GM18868 (cell line): ENCODE results near the gene EMC9.

Source experiments
- ATAC-seq: cut with Tn5 transposase; IDR thresholded peaks from one replicate; pipeline ENCODE4 v1.9.1; 2021; ENCODE audit warnings: mild to moderate bottlenecking, moderate library complexity; ENCODE audit not compliant: unreplicated experiment

Gene EMC9

DNA sequence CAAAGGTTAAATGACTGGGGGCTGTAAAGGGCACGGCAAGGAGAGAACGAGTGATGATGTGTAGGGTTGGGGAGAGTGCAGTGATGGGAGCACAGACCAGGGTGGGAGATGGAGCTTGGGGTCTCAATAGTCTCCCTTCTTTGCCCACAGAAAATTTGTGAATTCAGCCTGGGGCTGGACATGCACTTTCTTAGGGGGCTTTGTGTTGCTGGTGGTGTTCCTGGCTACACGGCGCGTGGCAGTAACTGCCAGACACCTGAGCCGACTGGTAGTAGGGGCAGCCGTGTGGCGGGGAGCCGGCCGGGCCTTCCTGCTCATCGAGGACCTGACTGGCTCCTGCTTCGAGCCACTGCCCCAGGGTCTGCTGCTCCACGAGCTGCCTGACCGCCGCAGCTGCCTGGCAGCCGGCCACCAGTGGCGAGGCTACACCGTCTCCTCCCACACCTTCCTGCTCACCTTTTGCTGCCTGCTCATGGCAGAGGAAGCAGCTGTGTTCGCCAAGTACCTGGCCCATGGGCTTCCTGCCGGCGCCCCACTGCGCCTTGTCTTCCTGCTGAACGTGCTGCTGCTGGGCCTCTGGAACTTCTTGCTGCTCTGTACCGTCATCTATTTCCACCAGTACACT lies 9.2 kb downstream of the EMC9 start:
- ATAC-seq = no peak

DNA sequence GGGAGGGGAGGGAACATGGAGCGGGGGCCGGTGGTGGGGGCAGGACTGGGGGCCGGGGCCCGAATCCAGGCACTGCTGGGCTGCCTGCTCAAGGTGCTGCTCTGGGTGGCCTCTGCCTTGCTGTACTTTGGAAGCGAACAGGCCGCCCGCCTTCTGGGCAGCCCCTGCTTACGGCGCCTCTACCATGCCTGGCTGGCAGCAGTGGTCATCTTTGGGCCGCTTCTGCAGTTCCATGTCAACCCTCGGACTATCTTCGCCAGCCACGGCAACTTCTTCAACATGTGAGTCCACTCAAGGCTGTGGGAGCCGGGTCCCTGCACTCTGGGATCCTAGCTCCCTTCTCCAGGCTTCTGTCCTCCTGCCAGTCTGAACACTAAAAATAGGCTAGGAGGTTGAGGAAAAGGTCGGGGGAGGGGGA lies 9.8 kb downstream of the EMC9 start:
- no peak for ATAC-seq

DNA sequence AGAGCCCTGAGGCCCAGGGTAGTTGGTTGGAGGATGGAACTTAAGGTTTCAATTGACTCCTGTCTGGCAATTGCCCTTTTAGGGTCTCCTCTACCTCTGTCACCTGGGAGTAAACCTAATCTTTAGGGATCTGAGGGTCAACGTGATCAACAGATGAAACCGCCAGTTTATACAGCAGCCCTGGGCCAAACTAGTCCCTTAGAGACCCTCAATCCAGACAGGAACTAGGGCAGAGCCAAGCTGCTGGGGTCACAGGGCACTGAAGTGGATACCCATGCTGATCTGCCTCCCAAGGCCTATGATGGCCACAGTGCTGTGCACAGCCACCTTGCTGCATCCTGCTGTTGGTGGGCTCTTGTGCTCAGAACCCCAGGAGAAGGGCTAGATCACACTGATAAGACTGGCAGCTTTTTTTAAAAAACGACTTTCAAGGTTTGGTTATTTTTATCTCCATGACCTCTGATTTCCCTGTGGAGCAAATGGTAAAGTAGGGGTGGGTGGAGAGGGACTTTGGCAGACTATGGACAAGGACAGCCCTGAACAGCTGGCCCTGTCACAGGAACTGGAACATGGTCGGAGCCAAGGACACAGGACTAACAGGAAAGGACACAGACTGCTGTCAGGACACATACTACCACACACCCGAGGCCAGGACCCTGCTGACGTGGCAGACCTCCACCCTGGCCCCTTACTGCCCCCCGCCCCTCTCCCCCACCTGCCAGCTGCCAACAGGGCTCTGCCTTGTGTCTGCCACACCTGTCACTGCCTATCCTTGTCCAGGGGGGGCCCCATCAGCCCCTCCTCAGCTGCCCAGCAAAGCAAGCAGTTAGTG lies 10.5 kb downstream of the EMC9 start:
- no peak for ATAC-seq

DNA sequence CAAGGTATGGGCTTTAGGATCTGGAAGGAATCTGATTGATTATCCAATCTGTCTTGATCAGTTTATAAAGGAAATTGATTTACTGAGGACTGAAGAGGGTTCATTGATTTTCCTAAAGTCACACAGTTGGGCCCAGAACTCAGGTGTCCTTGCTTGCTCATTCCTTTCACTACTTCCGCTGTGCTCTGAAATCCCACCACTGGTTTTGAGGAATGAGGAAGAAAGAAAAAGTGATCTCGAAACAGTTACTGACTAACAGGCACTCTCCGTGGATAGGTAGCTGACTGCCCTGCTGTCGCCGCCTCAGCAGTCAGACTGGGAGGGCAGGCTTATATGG lies 11.0 kb downstream of the EMC9 start, which contains the start of gene FITM1:
FITM1 (plus strand) TSS at position 280 of the 337 bp plus-strand sequence. CDS start 905 bp downstream, outside the sequence.
- no peak for ATAC-seq

DNA sequence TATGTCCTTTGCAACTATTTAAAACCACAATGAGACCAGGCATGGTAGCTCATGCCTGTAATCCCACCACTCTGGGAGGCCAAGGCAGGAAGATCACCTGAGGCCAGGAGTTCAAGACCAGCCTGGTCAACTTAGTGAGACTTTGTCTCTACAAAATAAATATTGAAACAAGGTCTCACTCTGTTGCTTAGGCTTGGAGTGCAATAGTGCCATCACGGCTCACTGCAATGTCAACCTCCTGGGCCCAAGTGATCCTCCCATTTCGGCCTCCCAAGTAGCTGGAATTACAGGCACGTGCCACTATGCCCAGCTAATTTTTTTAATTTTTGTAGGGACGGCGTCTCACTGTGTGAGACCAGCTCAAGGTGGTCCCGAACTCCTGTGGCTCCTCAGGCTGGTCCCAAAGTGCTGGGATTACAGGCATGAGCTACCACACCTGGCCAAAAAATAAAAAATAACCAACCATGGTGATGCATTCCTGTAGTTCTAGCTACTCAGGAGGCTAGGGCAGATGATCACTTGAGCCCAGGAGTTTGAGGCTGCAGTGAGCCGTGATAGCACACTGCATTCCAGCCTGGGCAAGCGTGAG lies 11.9 kb downstream of the EMC9 start:
- no peak for ATAC-seq

DNA sequence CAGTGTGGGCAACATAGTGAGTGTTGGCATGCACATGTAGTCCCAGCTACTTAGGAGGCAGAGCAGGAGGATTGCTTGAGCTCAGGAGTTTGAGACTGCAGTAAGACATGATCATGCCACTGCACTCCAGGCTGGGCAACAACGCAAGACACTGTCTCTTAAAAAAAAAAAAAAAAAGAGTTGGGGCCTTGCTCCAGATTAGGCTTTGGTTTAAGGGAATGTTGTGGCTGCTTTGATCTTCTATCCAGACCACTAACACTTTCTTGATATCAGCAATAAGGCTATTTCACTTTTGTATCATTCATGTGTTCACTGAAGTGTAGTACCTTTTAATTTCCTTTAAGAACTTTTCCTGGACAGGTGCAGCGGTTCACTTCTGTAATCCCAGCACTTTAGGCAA lies 13.7 kb downstream of the EMC9 start:
- ATAC-seq = no peak

DNA sequence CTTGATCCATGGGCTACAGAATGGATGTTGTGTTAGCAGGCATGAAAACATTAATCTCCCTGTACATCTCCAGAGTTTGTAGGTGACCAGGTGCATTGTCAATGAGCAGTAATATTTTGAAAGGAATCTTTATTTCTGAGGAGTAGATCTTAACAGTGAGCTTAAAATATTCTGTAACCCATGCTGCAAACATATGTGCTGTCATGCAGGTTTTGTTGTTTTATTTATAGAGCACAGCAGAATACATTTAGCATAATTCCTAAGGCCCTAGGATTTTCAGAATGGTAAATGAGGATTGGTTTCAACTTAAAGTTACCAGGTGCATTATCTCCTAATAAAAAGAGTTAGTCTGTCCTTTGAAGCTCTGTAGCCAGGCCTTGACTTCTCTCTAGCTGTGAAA lies 14.5 kb downstream of the EMC9 start:
- no peak for ATAC-seq

DNA sequence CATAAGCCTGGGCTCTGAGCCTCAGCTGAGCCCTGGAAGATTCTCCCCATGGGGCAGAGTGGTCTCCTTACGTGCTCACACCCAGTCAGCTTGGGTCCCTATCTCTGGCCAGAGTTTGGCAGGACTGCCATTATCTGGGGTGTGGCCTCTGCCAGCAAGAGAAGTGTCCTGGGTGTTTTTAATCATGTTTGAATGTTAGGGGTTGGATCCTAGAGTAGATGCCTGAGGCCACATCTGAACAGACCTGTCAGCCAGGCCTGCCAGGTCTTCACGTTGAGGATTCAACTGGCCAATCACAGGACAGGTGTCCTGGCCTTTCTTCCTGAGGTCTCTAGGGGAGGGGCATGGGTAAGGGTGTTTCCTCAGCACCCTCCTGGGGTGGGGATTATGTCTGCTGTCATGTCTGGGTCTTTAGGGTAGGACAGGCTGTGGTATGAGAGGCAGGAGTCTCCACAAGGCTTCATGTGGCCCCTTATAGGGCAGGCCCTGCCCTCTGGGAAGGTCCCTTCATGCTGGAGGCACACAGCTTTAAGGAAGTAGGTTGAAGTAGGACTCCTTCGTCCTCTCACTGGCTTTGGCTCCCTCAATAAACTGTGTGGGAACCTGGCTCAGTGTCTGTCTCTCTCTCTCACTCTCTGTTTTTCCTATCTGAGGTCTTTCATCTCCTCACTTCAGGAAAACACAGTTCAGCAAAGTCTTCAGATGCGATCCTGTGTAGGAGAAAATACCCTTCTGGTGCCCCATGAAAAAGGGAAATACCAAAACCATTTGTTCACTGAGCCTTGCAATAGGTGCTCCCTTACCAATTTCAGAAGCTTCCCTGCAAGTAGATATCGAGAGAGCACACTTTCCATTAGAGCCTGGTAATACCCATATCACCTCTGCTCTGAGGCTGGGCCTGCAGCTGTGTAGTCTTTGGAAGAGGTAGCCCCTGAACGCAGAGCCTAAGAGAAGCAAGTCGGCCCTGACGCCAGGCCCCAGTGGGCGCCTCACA lies 17.7 kb downstream of the EMC9 start:
- peak; percentile 85 for ATAC-seq

DNA sequence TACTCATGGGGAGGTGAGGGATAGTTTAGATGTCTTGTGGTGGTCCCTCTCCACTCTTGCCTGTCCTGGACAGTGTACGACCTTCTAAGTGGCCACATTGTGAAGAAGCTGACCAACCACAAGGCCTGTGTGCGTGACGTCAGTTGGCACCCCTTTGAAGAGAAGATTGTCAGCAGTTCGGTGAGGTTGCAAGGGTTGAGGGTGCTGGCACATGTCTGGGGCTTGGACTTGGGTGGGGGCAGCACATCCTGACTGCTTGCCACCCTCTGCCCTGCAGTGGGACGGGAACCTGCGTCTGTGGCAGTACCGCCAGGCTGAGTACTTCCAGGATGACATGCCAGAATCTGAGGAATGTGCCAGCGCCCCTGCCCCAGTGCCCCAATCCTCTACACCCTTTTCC lies 18.5 kb downstream of the EMC9 start:
- no peak for ATAC-seq

DNA sequence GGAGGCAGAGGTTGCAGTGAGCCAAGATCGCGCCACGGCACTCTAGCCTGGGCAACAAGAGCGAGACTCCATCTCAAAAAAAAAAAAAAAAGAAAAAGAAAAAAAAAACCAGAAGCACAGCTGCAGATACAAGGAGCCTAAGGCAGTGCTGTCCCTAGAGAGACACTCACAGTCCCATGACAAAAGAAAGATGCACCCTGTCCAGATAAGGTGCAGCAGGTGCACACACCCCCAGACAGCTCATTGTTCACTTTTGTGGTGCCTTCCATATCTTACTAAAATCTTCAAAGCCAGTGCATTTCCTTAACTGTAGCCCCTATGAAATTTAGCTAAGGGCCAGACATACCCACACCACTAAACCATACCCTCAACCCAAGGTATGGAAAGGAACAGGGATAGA lies 19.0 kb downstream of the EMC9 start:
- no peak for ATAC-seq

DNA sequence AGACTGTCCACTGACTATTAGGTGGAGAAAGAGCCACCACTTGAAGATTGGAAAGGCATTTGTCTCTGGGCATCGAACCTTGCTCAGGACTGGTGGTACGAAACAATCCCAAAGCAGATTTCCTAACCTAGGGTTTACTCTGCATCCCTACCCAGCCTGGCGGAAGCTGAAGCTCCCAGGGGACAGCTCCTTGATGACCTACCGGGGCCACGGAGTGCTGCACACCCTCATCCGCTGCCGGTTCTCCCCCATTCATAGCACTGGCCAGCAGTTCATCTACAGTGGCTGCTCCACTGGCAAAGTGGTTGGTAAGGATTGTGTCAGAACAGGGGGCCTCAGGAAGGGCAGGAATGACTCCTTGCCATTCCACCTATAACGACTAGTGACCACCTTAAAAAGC lies 20.2 kb downstream of the EMC9 start:
- no peak for ATAC-seq

DNA sequence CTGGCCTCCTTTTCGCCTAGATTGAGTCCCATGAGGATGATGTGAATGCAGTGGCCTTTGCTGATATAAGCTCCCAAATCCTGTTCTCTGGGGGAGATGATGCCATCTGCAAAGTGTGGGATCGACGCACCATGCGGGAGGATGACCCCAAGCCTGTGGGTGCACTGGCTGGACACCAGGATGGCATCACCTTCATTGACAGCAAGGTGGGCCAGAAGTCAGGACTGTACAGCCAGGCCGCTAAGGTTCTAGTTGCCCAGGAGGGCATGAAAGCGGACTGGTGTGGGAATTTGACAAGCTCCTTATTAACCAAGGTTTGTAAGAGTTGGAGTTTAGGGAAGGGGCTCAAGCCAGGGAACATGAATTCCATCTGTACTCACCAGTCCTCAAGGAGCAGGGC lies 21.7 kb downstream of the EMC9 start:
- no peak for ATAC-seq

DNA sequence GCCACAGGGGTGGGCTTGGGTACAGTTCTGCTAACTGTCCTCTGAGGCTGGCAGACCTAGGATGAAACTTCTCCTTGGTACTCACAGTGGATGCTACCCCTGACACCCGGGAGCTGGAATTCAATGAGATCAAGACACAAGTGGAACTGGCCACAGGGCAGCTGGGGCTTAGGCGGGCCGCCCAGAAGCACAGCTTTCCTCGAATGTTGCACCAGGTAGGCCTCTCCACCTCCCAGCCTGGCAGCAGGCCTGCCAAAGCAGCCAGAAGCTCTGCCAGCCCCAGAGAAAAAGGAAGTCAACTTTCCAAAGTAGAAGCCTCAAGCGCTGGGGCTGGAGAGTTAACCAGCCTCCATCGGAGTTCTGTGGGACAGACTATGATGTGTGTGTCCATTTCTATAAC lies 24.2 kb downstream of the EMC9 start:
- no peak for ATAC-seq

DNA sequence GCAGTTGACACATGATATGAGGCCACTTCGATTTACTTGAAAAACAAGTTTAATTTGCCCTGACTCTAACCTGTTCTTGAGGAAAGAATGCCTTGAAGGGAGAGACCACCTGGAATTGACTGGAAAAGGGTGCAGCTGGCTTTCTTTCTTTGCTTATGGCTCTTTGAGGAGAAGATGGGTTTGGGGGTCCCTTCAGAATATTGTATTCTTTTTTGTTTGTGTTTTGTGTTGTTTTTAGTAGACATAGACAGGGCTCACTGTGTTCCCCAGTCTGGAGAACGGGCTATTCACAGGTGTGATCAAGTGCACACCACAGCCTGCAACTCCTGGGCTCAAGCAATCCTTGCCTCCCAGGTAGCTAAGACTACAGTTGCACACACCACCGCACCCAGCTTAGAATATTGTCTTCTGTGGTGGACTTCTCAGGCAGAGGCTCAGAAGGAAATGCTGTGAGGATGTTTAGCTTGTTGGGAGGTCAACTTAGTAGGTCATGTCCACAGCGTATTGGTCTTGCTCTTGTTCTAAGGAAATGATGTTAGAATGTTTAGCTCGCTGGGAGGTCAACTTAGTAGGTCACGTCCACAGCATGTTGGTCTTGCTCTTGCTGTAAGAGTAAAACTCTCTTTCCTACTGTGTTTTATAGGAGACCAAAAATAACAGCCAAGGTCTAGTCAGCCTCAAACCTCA lies 25.1 kb downstream of the EMC9 start:
- ATAC-seq = no peak

DNA sequence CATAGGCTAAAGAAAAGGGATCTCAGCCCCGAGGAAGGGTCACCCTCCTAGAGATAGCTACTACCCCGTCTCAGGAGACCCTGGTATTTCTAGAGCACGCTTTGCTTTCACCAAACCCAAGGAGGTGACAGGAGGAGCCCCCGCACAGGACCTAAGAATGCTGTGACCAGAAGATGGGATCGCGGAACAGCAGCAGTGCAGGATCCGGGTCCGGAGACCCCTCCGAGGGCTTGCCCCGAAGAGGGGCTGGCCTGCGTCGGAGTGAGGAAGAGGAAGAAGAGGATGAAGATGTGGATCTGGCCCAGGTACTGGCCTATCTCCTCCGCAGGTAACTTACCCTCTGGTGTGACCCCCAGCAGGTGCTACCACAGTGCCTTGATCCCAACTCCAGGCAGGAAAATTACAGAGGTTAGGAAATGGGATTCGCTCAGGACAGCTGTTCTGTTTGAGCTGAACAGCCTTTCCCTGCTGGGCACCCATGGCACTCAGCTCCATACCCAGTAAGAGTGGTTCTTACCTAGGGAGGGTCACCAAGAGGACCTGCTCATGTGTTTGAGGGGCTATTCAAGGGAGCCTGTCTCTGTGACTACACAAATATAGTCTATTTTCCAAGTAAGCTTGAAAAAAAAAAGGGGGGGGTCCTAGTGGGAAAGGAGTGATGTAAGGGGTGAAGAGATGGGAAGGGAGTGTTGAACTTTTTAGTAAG lies 25.8 kb downstream of the EMC9 start:
- ATAC-seq = no peak

DNA sequence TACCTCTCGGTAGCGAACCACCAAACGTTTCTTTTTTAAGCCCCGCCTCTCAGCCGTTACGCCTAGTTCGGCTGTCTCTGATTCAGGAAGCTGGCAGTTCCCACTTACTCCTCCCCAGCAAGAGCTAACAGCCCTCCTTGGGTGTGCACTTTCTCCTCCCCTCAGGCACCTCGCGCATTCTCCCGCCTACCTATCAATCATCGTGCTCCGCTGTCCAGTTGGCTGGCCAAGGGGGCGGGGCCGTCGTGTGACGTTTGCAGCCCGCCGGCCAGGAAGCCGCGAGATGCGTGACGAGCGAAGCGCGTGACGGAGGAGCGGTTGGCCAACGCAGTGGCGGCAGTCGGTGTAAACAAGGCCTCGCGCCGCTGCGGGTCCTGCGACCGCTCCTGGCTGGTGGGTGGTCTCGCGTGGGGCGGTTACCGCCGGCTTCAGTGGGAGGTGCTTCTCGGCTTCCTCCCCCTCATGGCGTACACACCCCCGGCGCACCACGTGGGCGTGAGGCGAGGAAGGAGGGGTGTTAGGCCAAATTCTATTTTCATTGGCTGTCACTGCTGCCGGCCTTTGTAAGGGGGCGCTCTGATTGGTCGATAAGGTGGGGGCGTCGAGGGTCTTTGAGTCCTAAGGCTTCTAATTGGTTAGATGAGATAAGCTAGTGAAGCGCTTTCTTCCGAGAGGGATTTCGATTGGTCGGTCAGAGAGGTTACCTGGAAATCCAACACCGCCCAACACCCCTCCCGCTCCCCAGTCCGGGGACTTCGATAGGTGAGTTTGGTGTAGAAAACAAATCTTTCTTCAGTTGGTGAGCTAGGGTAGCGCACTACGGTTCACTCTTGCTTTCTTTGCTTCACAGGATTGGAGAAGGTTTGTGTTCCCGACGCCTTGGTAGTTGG lies 26.6 kb downstream of the EMC9 start, which contains the start of the genes DCAF11 and NRL:
DCAF11 (plus strand) TSS at position 246 of the 890 bp plus-strand sequence. CDS start 818 bp downstream, outside the sequence.
NRL (minus strand) TSS at position 418 of the 890 bp plus-strand sequence. CDS start 32,101 bp downstream, outside the sequence.
- ATAC-seq = peak; percentile 86

DNA sequence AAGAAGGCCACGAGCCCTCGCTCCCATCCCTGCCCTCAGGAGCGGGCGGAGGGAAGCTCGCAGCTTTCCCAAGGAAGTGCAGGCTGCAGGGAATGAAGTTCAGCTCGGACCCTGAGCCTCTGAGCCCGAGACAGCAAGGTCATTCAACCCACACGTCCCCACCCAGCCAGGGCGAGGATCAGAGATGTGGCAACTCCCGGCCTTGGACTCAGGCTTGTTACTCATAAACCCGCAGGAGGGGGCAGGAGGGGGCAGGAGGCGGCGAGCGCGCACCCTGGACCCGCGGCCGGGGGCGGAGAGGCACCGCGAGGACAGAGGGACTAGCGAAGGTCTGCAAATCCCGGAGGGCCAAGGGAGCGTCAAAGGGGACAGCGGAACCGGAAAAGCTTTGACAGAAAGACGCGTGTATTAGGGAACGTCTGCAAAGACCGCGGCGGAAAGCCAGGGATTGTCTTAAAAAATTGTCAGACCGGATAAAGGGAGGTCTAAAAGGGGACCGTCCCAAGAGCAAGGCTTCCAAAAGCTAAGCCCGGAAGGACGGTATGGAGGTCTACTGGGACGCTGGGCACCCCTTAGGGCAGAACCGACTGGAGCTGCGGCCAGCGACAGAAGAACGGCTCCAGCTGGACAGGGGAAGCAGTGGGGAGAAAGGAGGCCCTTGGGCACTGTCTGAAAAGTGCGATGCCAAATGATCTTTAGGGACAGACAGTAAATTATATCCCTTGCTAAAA lies 27.4 kb downstream of the EMC9 start:
- peak; percentile 26 for ATAC-seq

DNA sequence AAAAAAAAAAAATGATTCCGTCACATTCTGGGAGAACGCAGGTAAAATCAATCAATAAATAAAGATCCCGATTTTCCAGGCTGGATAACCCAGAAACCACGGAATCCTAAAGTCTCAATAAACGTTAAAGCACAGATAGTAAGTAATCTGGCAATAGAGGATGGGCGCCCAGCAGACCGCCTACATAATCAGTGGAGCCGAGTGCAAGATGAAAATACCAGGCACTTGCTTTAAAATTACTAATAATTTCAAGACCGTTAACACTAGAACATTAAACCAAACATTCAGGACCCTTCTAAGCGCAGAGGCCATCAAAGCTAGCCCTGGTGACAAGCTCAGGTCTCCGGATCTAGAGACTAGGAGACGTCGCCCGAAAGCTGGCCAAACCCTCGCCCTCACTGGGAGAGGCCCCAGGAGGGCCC lies 28.0 kb downstream of the EMC9 start:
- no peak for ATAC-seq
